HepG2 (cell line): ENCODE results near the gene ZNF443. TPM values are rescaled to one million over a fixed set of nuclear protein-coding genes. Genes with fewer than 3 reads are reported as not detected.

ENCODE experiments used
- ADNP ChIP-seq: sonication (generic); formaldehyde crosslinking; IDR thresholded peaks from 2 replicates; pipeline ENCODE4 v1.4.0; 2020; ENCODE audit warnings: missing genetic modification reagents
- BCL6 ChIP-seq: IDR thresholded peaks from 2 replicates; pipeline ENCODE4 v1.6.1; 2016; ENCODE audit warnings: missing genetic modification reagents, missing compliant biosample characterization
- CC2D1A ChIP-seq: sonication (generic); formaldehyde crosslinking; IDR thresholded peaks from 2 replicates; pipeline ENCODE4 v1.8.1; 2023; ENCODE audit warnings: mild to moderate bottlenecking, missing genetic modification reagents
- DZIP1 ChIP-seq: sonication (generic); formaldehyde crosslinking; IDR thresholded peaks from 2 replicates; pipeline ENCODE4 v1.5.0; 2020; ENCODE audit warnings: mild to moderate bottlenecking, missing genetic modification reagents
- ELF4 ChIP-seq: sonication (generic); formaldehyde crosslinking; IDR thresholded peaks from 2 replicates; pipeline ENCODE4 v1.5.0; 2020; ENCODE audit warnings: missing genetic modification reagents, mild to moderate bottlenecking, moderate library complexity, borderline replicate concordance
- GFI1 ChIP-seq: sonication (generic); formaldehyde crosslinking; IDR thresholded peaks from 2 replicates; pipeline ENCODE4 v1.5.0; 2020; ENCODE audit warnings: missing genetic modification reagents, mild to moderate bottlenecking, borderline replicate concordance
- HIC2 ChIP-seq: sonication (generic); formaldehyde crosslinking; IDR thresholded peaks from 2 replicates; pipeline ENCODE4 v1.9.0; 2022; ENCODE audit warnings: low read depth, missing genetic modification reagents
- KIAA2018 ChIP-seq: sonication (generic); formaldehyde crosslinking; IDR thresholded peaks from 2 replicates; pipeline ENCODE4 v1.5.0; 2020; ENCODE audit warnings: mild to moderate bottlenecking, missing genetic modification reagents, borderline replicate concordance
- PLRG1 ChIP-seq: fragments of 450-650 bp; conservative IDR thresholded peaks from 2 replicates; pipeline ENCODE4 v1.6.1; 2016
- RBAK ChIP-seq: sonication (generic); formaldehyde crosslinking; IDR thresholded peaks from 2 replicates; pipeline ENCODE4 v1.5.1; 2020; ENCODE audit warnings: mild to moderate bottlenecking, missing genetic modification reagents
- TBX3 ChIP-seq: fragments of 450-650 bp; IDR thresholded peaks from 2 replicates; pipeline ENCODE4 v1.6.1; 2017; ENCODE audit warnings: antibody characterized with exemption, mild to moderate bottlenecking, inconsistent platforms, borderline replicate concordance
- ZNF274 ChIP-seq: sonication (generic); formaldehyde crosslinking; IDR thresholded peaks from 2 replicates; pipeline ENCODE4 v1.5.1; 2020; ENCODE audit warnings: mild to moderate bottlenecking, missing genetic modification reagents
- ZNF367 ChIP-seq: sonication (generic); formaldehyde crosslinking; IDR thresholded peaks from 2 replicates; pipeline ENCODE4 v1.4.0; 2020; ENCODE audit warnings: missing genetic modification reagents, borderline replicate concordance
- ZNF7 ChIP-seq: IDR thresholded peaks from 2 replicates; pipeline ENCODE4 v1.6.1; 2016; ENCODE audit warnings: missing biosample characterization, missing genetic modification reagents
- ZNF770 ChIP-seq: sonication (generic); formaldehyde crosslinking; IDR thresholded peaks from 2 replicates; pipeline ENCODE4 v1.5.0; 2020; ENCODE audit warnings: mild to moderate bottlenecking, missing genetic modification reagents
- polyA plus RNA-seq, 8 experiments: library from polyadenylated mRNA; depleted of rRNA in 3 of 8; stranded (reverse) in 7 of 8; unstranded in 1 of 8; fragments of >200 nt; fragmentation: Illumina TruSeq in 4 of 8; extraction: Trizol in 4 of 8; gene quantifications; 2 replicates each; pipeline versions ENCODE4 v1.2.1 to v1.2.3, GENCODE V29; 2011 to 2016; ENCODE audit warnings: low read depth in 4 of 8, missing spikeins in 1 of 8, mixed read lengths in 1 of 8; ENCODE audit not compliant: insufficient read depth in 1 of 8
- total RNA-seq, 5 experiments: library from RNA; depleted of rRNA; stranded (reverse); fragments of >200 nt; fragmentation: Illumina TruSeq; extraction: Trizol; gene quantifications; 2 replicates each; pipeline ENCODE4 v1.2.3, GENCODE V29; 2016; ENCODE audit warnings: low read depth in 1 of 5

Gene ZNF443
- total and polyA plus RNA-seq, 2 of the 13 experiments (the other 11 are each of a cell fraction or from before 2014, with no cell fraction given): 3.6 to 19.0 TPM

- TF ChIP-seq HIC2 (CRISPR knock-in tag) (0 out of 2 replicates have a peak, but pooled peaks have one; percentile 32), PLRG1 (no peak), CC2D1A (CRISPR knock-in tag) (no peak), TBX3 (no peak), ZNF770 (CRISPR knock-in tag) (no peak; the same call in 1 of the 2 replicates), DZIP1 (CRISPR knock-in tag) (no peak), RBAK (CRISPR knock-in tag) (no peak), ADNP (CRISPR knock-in tag) (no peak), ELF4 (CRISPR knock-in tag) (no peak), BCL6 (CRISPR knock-in tag) (no peak), ZNF274 (CRISPR knock-in tag) (no peak), KIAA2018 (CRISPR knock-in tag) (no peak), ZNF7 (CRISPR knock-in tag) (no peak), ZNF367 (CRISPR knock-in tag) (no peak), GFI1 (CRISPR knock-in tag) (no peak)
These were observed 43.7 kb upstream of the ZNF443 start, which contains the start of gene ZNF709 (continued) for GRCh38 chr19:12484371-12485051.
